ENCODE data around the gene ZC3H13.

DNA sequence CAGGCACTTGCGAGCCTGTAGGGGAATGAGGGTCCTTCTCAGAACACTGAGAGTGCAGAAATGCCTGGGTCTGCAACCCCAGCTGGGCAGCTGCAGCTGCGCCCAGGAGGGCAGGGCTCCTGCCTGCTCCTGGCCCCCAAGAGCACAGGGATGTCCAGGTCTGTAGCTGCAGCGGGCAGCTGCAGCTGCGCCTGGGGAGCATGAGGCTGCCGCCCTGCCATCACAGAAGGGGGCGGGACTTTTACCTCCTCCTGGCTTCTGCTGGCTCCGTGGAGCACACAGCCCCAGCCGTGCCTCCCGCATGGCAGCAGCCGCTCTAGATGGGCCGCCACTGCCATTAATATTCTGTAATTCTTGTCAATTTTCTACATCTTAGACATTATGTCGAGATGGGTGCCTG, 34.4 kb upstream of the ZC3H13 start:
- TF ChIP-seq, protein P1, sequence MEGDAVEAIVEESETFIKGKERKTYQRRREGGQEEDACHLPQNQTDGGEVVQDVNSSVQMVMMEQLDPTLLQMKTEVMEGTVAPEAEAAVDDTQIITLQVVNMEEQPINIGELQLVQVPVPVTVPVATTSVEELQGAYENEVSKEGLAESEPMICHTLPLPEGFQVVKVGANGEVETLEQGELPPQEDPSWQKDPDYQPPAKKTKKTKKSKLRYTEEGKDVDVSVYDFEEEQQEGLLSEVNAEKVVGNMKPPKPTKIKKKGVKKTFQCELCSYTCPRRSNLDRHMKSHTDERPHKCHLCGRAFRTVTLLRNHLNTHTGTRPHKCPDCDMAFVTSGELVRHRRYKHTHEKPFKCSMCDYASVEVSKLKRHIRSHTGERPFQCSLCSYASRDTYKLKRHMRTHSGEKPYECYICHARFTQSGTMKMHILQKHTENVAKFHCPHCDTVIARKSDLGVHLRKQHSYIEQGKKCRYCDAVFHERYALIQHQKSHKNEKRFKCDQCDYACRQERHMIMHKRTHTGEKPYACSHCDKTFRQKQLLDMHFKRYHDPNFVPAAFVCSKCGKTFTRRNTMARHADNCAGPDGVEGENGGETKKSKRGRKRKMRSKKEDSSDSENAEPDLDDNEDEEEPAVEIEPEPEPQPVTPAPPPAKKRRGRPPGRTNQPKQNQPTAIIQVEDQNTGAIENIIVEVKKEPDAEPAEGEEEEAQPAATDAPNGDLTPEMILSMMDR (IDR thresholded peaks at IDR 0.05; ENCODE audit: low read depth, low read length, poor library complexity, severe bottlenecking) = no peak
- TF ChIP-seq EZH2phosphoT487 (IDR thresholded peaks at IDR 0.05; ENCODE audit: borderline replicate concordance, low read length) = no peak

All from DOHH2 (cell line).